ENCODE results near the gene SBF2.

DNA sequence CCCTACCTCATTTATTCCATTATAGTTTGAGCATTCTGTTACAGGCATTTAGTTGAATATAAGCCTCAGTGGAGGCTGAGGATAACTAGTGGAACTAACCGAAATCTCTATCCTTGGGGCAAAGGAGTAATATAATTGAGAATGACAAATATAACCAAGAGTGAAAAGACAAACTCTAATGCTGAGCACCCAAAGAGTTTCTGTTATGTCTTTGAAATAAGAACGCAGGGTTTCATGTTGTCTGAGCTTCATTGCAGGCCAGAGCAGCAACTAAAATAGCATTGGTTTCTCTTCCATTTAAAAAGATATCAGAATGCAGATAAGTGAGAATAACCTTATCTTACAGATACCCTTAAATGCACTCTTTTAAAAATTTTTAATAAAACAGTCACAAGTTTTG is 131.8 kb downstream of the SBF2 start:
- TF ChIP-seq, protein P1, sequence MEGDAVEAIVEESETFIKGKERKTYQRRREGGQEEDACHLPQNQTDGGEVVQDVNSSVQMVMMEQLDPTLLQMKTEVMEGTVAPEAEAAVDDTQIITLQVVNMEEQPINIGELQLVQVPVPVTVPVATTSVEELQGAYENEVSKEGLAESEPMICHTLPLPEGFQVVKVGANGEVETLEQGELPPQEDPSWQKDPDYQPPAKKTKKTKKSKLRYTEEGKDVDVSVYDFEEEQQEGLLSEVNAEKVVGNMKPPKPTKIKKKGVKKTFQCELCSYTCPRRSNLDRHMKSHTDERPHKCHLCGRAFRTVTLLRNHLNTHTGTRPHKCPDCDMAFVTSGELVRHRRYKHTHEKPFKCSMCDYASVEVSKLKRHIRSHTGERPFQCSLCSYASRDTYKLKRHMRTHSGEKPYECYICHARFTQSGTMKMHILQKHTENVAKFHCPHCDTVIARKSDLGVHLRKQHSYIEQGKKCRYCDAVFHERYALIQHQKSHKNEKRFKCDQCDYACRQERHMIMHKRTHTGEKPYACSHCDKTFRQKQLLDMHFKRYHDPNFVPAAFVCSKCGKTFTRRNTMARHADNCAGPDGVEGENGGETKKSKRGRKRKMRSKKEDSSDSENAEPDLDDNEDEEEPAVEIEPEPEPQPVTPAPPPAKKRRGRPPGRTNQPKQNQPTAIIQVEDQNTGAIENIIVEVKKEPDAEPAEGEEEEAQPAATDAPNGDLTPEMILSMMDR (IDR thresholded peaks at IDR 0.05; ENCODE audit: borderline replicate concordance, extremely low read depth, low read length, poor library complexity, severe bottlenecking): no peak
- TF ChIP-seq EZH2 (IDR thresholded peaks at IDR 0.05; ENCODE audit: borderline replicate concordance, low read depth, low read length, severe bottlenecking): no peak
